HG03460 (cell line): ENCODE measurements around the gene LRRC8B.
"Not testable (repeated sequence)": the region's sequence is repeated elsewhere in the genome, so short reads cannot be mapped to it uniquely, and the experiment has no call there.

ENCODE experiments used
- ATAC-seq: cut with Tn5 transposase; IDR thresholded peaks from one replicate; pipeline ENCODE4 v1.9.1; 2021; ENCODE audit not compliant: unreplicated experiment

Gene LRRC8B

GRCh38 chr1:89606227-89606980 is 81.8 kb downstream of the LRRC8B start:
- no peak for ATAC-seq

DNA sequence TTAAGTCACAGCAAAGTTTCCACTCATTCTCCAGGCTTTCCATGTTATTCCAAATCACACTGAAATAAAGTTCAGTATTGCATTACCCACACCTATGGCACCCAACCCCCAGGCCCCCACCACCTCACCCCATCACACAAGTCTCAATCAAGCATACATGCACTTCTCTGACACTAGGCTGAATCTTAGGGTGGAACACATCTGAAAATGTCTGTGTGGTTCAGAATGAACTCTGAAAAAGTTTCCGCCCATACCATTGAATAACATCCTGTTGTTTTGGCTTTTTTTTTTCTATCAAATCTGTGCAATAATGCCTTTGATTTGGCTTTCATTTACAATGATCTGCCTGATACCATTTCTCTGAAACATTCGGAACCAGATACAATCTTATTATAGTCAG is 82.5 kb downstream of the LRRC8B start:
- ATAC-seq: no peak

- no peak for ATAC-seq
These were observed 83.1 kb downstream of the LRRC8B start for GRCh38 chr1:89607586-89608318.

GRCh38 chr1:89608319-89608983 is 83.8 kb downstream of the LRRC8B start:
- ATAC-seq: no peak

GRCh38 chr1:89608984-89609725 is 84.5 kb downstream of the LRRC8B start:
- no peak for ATAC-seq

GRCh38 chr1:89609781-89610456 is 85.3 kb downstream of the LRRC8B start:
- ATAC-seq: no peak

DNA sequence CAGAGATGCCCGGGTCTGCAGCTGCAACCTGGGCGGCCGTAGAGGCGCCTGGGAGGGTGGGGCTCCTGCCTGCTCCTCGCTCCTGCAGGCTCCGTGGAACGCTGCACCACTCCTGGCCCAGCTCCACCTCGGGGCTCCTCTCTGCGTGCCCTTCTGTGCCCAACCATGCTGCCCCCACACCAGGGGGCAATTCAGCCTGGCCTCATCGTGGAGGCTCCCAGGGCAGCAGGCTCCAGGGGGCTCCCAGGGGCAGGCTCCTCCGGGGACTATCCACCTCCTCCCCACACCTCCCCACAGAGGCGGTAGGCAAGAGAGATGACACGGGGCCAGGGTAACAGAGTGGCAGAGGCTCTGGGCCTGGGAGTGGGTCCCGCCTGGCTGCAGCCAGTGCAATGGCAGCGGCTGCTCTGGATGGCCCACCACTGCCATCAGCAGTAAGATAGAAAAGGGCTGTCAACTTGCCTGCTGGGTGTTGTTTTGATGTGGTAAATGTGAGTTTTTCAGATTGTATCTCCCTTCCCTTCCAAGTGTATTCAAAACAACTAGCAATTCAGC is 85.9 kb downstream of the LRRC8B start:
- no peak for ATAC-seq

GRCh38 chr1:89611721-89612120 is 87.1 kb downstream of the LRRC8B start:
- ATAC-seq: peak; percentile 97

GRCh38 chr1:89613928-89614327 is 89.3 kb downstream of the LRRC8B start:
- no peak for ATAC-seq

GRCh38 chr1:89615676-89616598 is 91.3 kb downstream of the LRRC8B start:
- no peak for ATAC-seq

DNA sequence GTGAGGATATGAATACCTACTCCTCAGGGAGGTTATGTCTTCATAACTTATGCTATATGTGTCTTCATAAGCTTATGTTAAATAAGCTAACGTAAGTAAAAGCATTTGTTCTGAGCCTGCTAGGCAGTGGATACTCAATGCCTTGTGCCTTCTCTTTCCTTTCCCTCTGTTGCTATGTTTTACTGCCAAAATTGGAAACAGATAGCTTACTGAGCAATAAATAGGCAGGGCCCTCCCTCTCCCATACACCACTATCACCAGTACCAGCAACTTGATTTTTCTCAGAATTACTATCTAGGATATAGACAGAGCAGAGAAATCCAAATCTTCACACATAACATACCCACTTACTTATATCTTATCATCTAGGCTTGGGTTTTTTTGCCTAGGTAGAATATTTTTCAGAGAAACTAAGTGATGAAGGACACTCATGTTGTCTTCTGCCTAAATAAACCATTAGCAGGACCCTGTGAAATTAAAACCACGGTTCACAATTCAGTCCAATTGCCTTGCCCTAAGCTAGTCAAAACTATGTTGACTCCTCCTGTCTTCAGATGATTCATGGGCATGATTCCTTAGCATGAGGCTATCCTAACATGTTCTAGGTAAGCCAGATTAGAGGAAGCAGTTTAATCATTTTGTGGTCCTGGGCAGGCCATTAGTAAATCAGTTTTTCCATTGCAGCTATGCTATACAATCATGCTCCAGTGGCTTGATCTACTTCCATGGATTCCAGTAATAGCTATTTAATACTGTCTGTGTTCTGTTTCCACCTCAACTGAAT is 92.4 kb downstream of the LRRC8B start:
- ATAC-seq: no peak

DNA sequence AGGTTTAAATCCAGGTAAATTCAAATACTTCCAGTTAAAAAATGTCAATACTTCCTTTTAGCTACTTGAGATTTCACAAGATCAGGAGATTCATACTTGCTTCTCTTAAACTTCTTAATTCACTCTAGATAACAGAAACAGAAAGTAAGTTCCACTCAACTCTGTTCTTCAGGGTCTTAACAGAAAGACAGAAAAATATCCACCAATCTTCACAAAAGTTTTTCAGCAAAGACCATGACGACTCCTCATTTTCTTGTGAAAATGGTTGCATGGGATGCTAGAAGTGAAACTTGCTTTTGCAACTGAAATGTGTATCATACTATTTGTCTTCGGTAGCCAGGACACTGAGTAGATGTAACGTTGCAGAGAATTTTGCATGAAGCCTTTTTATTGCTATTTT is 96.0 kb downstream of the LRRC8B start:
- no peak for ATAC-seq

GRCh38 chr1:89622895-89623294 is 98.3 kb downstream of the LRRC8B start:
- ATAC-seq: no peak

- ATAC-seq: no peak
These were observed 99.7 kb downstream of the LRRC8B start for GRCh38 chr1:89624314-89624713.

DNA sequence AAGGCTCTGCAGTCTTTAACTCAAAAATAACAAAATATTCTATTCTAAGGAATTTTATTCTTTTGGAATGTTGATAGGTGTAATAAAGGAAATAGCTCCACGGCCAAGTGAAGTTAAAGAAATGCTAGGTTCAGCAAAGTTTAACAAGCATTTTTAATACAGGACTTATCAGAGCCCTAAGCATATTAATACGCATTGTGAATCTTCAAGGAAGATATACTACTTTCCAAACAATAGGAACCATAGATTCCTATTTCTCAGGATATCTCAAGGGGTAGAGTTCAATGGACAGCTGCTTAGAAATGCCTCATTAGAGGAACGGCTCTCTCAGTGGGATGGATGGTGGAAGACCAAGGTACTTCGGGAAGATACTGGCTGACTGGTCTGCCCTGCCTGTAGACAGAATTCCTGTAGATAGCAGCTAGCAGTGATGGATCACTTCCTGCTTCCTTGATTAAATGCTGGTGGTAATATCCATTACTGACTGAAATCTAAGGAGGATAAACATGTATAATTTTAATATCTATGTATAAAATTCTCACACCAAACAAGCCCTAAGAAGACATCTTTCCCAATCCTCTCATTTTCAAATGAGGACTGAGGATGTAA is 100.2 kb downstream of the LRRC8B start:
- no peak for ATAC-seq

DNA sequence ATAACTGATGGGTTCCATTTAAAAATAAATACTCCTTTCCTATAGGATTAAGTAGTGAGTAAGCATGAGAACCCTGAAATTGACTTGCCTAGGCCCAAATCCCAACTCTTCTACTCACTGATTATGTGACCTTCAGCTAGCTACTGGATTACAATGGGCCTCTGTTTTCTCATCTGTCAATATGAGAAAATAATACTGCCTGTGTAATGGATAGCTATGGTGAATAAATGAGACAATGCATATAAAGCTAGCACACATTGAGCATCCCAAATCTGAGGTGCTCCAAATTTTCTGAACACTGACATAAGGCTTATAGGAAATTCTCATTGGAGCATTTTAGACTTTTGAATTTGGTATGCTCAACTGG is 103.0 kb downstream of the LRRC8B start:
- ATAC-seq: no peak

DNA sequence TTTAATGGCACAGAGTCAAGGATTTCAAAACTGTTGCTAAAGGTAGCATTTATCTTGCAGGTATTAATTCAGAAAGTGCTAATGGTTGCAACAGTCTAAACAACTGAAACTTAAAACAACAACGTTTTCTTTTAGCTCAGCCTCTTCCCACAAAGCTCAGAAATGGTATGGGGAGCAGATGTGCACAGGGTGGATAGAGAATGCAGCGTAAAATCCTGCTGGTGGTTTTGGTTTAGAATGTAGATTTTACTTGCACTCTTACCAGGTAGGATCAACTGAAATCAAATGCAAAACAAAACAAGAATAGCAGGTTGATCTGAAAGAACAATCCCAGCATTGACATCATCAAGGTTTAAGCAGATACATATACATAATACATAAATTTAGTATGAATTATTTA is 104.5 kb downstream of the LRRC8B start:
- ATAC-seq: no peak

DNA sequence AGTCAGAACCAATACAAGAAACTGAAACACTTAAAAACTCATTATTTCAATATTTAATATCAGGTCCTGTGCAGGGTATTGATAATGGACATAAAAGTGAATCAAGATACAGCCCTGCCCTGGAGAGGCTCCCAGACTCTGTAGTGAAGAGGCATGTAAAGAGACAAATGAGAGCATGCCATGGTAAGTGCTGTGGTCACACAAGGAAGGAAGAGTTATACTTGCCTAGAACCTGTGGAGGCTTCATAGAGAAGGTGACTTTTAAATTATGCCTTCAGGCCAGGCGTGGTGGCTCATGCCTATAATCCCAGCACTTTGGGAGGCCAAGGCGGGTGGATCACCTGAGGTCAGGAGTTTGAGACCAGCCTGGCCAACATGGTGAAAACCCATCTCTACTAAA is 105.0 kb downstream of the LRRC8B start:
- ATAC-seq: not testable (repeated sequence)
